Islet precursor cell (in vitro differentiated cells): ENCODE measurements around the gene SLC25A26.

Experiments used
- DNase-seq: peaks from one replicate; pipeline ENCODE4 v3.0.0-alpha.2; 2018

Gene SLC25A26

DNA sequence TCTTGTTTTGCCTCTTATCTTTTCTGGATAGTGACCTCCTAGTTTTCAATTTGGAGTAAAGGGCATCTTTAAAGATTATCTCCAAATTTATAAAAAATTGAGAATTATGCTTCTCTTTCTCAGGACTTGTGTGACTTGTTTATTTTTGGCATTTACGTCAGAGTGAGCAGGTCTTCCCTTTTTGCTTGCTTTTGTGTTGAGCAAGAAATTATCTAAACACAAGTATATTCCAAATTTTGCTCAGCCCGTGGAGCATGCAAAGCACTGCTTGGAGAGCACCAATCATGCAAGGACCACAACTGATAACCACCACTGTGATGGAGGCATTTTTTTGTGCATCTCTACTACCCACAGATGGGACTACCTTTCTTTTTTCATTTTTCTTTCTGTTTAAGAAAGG is 7.1 kb downstream of the SLC25A26 start:
- DNase-seq, result no peak

- DNase-seq, result no peak
These were observed 7.9 kb downstream of the SLC25A26 start for GRCh38 chr3:66228707-66229106.

- no peak for DNase-seq
These were observed 9.1 kb downstream of the SLC25A26 start for GRCh38 chr3:66229931-66230330.

- DNase-seq, result no peak
These were observed 12.2 kb downstream of the SLC25A26 start for GRCh38 chr3:66233033-66233432.

DNA sequence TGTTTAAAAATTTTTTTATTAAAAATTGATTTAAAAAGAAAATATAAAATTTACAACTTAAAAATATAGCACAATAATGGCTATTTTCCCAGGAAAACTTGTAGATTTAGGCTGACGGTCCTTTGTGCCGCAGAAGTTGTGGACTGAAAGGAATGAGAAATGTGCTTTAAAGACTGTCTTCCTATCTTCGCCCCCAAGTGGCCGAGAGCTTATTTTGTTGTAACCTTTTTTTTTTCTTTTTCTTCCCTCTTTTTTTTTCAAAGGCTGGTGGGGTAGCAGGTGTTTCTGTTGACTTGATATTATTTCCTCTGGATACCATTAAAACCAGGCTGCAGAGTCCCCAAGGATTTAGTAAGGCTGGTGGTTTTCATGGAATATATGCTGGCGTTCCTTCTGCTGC is 15.5 kb downstream of the SLC25A26 start:
- no peak for DNase-seq

GRCh38 chr3:66237552-66237951 is 16.8 kb downstream of the SLC25A26 start:
- DNase-seq, result no peak

DNA sequence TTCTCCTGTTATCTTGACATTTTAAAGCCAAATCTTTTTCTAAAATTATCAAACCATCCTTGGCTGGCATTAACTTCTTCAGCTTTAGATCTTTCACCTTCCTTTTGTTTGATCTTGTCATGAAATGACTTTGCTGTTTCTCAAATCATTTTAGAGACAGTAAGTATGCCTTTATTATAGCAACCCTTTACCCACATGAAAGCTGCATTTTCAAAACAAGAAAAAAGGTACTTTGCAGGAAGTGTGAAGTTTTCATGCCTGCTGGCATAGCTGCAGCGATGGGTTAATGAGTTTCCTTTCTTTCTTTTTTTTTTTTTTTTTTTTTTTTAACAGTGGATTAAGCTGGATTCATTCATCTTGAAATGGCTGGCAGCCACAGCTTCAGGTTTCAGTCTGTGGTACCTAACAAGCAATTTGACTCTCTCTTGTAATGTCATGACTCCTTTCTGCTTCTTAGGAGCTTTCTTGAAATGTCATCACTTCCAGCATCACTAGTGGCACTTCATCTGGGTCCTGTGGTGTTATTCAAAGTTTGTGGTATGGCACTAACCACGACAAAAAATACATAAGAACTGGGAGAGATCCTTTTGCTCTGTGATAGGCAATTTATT is 18.8 kb downstream of the SLC25A26 start:
- no peak for DNase-seq

DNA sequence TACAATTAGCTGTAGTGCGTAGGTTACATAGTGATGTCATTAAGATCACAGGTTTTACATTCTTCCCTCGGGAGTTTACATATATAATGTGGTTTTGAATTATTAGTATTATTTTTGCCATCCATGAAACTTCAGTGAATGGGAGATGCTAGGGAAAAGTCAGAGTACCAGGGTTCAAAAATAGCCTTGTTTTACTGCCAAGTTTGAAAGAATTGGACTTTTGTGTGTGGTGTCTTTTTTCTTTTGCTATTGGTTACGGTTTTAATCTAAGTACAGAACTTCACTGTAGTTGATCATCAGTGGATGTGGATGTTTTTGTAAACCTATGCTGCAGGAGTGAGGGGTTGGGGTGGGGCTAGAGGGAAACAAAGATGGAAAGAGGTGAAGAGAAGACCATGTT is 20.7 kb downstream of the SLC25A26 start:
- no peak for DNase-seq

DNA sequence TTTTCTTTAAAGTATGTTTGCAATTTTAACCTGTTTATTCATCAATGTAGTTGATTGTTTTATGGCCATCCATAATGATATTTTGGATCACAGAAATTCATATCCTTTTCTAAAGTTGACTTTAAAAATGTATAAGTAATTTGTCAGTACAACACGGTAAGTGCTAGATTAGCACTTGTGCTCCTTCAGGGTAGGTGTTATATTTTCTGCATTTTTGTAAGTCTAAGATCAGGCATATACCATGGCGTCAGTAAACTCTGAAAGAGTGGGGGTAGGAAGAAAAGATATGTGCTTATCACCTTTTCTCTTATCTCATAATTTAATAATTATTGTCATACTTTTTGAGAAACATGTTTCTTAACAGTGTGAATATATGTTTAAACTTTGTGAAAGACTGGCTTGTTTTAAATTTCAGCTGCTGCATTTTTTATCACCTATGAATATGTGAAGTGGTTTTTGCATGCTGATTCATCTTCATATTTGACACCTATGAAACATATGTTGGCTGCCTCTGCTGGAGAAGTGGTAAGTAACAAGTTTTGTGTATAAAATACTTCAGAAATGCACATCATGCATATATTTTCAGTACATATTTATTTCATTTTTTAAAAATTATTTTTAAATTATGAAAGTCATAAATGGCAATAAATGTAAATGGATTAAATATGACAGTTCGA is 22.1 kb downstream of the SLC25A26 start:
- DNase-seq, result no peak

- DNase-seq, result no peak
These were observed 27.8 kb downstream of the SLC25A26 start for GRCh38 chr3:66248641-66249040.

DNA sequence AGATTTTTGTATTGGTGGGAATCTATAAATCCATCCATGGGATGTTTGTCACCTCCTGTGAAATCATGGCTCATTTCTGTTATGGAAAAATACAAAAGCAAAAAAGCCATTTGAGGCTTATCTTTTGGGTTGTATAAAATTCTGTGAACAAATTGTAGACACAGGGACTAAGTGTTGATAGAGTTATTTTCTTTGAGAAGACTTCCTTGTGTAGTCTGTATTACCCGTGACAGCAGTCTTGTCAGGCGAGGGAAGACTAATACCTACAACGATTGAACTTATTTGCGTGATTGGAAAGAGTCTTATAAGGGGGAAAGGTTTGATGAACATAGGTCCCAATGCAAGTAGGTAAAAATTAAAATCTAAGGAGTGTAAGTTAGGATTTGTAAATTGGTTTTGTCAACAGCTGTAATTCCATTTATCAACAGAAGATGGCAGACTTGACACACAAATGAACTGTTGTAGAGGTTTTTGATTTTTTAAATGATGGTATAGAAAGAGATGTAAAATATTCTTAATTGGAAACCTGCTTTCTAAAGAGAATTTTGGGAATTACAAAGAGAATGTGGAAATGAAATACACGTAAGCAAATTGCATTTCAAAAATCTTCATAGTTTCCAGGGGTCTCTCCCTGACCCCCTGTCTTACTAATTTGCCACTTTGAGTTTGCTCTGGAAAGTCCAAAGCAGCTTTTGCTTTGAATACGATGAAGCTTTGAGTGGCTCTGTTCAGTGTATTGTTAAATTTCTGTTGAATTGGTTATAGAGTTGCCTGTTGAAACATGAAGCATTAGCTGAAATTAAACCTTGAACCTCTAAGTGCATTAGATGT is 33.2 kb downstream of the SLC25A26 start:
- DNase-seq, result no peak

- DNase-seq, result no peak
These were observed 35.1 kb downstream of the SLC25A26 start for GRCh38 chr3:66255865-66256264.

DNA sequence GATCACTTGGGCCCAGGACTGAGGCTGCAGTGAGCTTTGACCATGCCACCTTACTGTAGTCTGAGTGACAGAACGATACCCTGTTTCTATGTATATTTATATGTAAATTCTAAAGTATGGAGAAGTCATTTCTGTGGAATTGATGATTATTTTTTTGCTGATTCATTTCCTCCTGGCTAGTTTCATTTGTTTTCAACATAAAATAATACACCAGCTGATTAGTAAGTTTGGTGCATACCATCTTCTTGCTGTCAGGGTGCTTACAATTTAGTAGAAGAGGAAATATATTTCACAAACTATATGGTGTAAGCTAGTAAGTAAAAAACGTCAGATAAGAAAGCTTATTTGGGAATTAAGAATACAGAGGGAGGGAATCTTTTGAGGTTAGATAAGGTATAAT is 36.0 kb downstream of the SLC25A26 start:
- no peak for DNase-seq

GRCh38 chr3:66259566-66260255 is 38.9 kb downstream of the SLC25A26 start:
- DNase-seq, result no peak

GRCh38 chr3:66260431-66260830 is 39.6 kb downstream of the SLC25A26 start:
- DNase-seq, result no peak

GRCh38 chr3:66261355-66261754 is 40.6 kb downstream of the SLC25A26 start:
- no peak for DNase-seq

DNA sequence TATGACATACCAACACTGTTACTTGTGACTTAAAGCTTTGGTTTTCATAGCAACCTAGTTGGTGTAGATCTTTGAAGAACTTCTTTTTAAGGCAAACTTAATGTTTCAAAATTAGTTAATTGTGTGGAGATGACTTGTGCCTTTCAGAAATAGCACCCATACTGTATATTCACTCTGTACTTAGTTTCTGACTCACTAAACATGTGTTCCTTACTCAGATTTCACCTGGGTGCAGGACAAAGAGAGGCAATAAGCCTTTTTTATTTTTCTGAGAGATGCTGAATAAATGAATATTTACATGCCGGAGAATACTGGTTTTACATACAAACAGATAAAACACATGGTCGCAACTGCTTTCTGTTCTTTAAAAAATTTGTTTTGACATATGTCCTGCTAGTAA is 44.8 kb downstream of the SLC25A26 start:
- no peak for DNase-seq

DNA sequence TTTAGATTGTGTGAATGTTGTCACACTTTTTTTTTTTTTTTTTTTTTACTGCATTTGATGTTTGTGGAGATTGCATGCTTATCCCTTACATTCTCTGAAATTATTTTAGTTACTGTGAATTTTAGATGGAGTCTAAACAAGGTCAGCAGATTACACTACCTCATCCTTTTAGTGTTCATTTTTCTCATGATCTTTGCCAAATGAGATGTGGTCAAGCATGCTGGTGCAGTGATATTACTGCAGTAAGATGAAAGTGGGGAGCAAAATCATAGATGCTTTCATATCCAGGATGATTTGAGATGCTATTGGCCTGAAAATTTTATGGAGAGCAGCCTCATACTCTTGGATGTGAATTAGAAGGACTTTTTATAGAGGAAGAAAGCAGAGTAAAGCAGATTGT is 45.8 kb downstream of the SLC25A26 start:
- no peak for DNase-seq

DNA sequence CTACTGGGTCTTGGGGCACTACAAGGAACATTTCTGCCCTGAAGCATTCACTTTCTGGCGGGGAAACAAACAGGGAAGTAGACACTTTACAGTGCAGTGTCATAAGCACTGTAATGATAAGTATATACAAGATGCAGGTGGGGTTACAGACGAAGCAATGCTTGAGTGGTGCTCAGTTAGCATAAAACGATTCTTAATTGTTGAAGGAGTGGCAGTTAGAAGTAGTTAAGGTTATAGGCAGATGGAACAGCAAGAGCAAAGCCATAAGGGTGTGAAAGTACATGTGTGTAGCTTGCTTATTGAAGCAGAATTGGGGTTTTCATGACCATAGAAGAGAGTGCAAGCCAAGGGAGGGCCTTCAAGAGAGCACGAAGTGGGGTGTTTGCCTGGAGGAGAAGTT is 46.2 kb downstream of the SLC25A26 start:
- DNase-seq, result no peak

DNA sequence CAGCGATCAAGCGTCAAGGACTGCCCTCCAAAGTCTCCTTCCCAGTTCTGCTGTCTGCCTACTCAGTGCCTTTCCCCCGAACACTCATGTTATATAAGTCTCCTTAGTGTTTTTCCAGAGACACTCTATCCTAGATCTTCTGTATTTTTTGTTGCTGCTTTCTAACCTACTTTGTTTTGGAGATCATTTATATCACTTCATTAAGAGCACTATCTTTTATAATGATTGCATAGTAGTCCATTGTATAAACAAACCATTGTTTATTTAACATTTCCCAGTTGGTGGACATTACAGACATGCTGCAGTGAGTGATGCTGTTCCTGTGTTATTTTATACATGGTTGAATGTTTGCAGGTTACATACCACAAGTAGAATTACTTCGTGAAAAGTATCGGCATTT is 47.1 kb downstream of the SLC25A26 start:
- DNase-seq, result no peak

DNA sequence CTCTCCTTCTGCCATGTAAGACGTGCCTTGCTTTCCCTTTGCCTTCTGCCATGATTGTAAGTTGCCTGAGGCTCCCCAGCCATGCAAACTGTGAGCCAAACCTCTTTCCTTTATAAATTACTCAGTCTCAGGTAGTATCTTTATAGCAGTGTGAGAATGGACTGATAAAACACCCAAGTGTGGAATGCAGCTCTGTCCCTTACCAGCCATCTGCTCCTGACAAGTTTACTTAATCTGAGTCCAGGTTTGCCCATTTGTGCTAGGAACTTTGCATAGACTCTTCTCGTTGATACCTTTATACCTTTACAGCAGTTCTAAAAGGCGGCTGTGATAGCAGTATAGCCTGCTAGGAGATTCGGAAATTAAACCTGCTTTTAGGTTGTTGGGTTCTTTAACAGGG is 48.1 kb downstream of the SLC25A26 start:
- no peak for DNase-seq

DNA sequence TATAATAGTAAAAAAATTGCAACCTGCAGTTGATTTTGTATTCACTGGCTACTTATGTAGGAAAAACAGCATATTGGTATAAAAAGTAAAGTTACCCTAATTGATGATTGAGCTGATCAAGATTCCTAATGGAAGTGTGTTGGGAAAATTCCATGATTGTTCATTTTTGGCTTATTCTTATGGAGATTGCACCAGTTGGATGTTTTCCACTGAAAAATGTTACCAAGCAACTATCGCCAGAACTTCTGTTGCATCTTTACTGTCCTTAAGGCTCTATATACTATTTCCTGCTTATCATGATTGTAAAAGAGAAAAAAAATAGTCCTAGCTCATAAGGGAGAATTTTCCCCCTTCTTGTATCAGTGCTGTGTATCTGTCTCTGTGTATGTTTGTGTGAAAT is 48.6 kb downstream of the SLC25A26 start:
- no peak for DNase-seq

- no peak for DNase-seq
These were observed 49.5 kb downstream of the SLC25A26 start for GRCh38 chr3:66270288-66270687.

DNA sequence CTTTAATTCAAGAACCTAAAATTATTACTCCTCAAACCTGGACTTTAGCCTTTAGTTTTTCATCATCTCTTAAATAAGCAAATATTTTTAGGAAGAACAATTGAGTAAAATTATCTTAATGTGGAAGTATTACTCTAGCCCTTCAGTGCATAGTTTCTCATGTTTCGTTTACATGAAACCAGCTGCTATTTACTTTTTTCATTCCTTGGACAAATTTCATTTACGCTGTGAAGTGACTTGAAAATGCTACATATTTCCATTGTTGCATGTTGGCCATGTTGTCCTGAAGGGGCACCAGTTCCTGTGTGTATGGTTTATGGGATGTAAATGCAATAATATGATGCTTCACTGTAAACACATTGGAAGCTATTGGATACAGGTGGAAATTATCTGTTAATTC is 49.9 kb downstream of the SLC25A26 start:
- DNase-seq, result no peak
